SK-N-SH (cell line): Measurements from ENCODE around the gene TBC1D1. TPM values are rescaled to one million over a fixed set of nuclear protein-coding genes. Genes with fewer than 3 reads are reported as not detected.

ENCODE experiments used
- CTCF ChIA-PET: fragments of 300-600, 350-600 bp; formaldehyde crosslinking; extraction: SDS; loops from one replicate; lab custom pipeline; 2021; lab: Yijun Ruan, JAX
- POLR2A ChIA-PET: fragments of 350-600 bp; sonication (Branson Sonifier 250); formaldehyde crosslinking; extraction: SDS; loops from one replicate; lab custom pipeline; 2020; ENCODE audit warnings: antibody characterized with exemption, inconsistent platforms; lab: Yijun Ruan, JAX
- DNase-seq: peaks from one replicate; pipeline ENCODE4 v3.0.0; 2012
- H2AFZ ChIP-seq: fragments of 200-600 bp; sonication (generic); 2 replicates; pipeline ENCODE4 v1.8.1; 2016; ENCODE audit warnings: antibody characterized with exemption, mild to moderate bottlenecking, low read depth
- H3F3A ChIP-seq: fragments of 200-600 bp; sonication (generic); replicated peaks from 2 replicates; pipeline ENCODE3; 2016; ENCODE audit warnings: antibody characterized with exemption, mild to moderate bottlenecking; ENCODE audit not compliant: insufficient read depth
- H3K27ac ChIP-seq, 2 experiments: fragments of 200-500 bp in 1 of 2; fragments of 200-600 bp in 1 of 2; sonication (Bioruptor generic) in 1 of 2; sonication (generic), shearing (Covaris generic) in 1 of 2; 2 replicates each; pipeline versions ENCODE4 v1.5.1 to v1.6.1; 2014 to 2016; ENCODE audit warnings: low read depth in 2 of 2, inconsistent platforms in 1 of 2, low read length in 1 of 2, mild to moderate bottlenecking in 1 of 2, mixed read lengths in 1 of 2
- H3K27me3 ChIP-seq: fragments of 200-600 bp; sonication (generic), shearing (Covaris generic); 2 replicates; pipeline ENCODE4 v1.6.1; 2016; ENCODE audit warnings: mixed run types; ENCODE audit not compliant: insufficient read depth
- H3K36me3 ChIP-seq, 2 experiments: fragments of 200-500 bp in 1 of 2; fragments of 200-600 bp in 1 of 2; sonication (Bioruptor generic) in 1 of 2; sonication (generic) in 1 of 2; replicated peaks in 1 of 2; 2 replicates each; pipeline versions ENCODE3 to v1.5.1; 2014 to 2016; ENCODE audit warnings: low read length in 1 of 2, mild to moderate bottlenecking in 1 of 2; ENCODE audit not compliant: insufficient read depth in 2 of 2, control insufficient read depth in 1 of 2
- H3K4me1 ChIP-seq, 2 experiments: fragments of 200-500 bp in 1 of 2; fragments of 200-600 bp in 1 of 2; sonication (Bioruptor generic) in 1 of 2; sonication (generic), shearing (Covaris generic) in 1 of 2; 2 replicates each; pipeline versions ENCODE4 v1.5.1 to v1.6.1; 2014 to 2016; ENCODE audit warnings: low read depth in 1 of 2, low read length in 1 of 2, mixed run types in 1 of 2; ENCODE audit not compliant: insufficient read depth in 2 of 2, control insufficient read depth in 1 of 2
- H3K4me2 ChIP-seq: fragments of 200-600 bp; sonication (generic), shearing (Covaris generic); 2 replicates; pipeline ENCODE4 v1.6.1; 2017; ENCODE audit warnings: mixed run types
- H3K4me3 ChIP-seq, 2 experiments: fragments of 200-500 bp in 1 of 2; fragments of 200-600 bp in 1 of 2; sonication (Bioruptor generic) in 1 of 2; sonication (generic), shearing (Covaris generic) in 1 of 2; 2 replicates each; pipeline versions ENCODE4 v1.5.1 to v1.8.1; 2014 to 2016; ENCODE audit warnings: low read depth in 2 of 2, inconsistent platforms in 1 of 2, low read length in 1 of 2, mild to moderate bottlenecking in 1 of 2, mixed read lengths in 1 of 2, moderate library complexity in 1 of 2
- H3K79me2 ChIP-seq: fragments of 200-600 bp; sonication (generic); 2 replicates; pipeline ENCODE4 v1.8.1; 2017; ENCODE audit warnings: mild to moderate bottlenecking; ENCODE audit not compliant: insufficient read depth
- H3K9ac ChIP-seq: fragments of 200-600 bp; sonication (generic); 2 replicates; pipeline ENCODE4 v1.6.1; 2017; ENCODE audit warnings: mixed run types
- H3K9me2 ChIP-seq: fragments of 200-600 bp; sonication (generic); 2 replicates; pipeline ENCODE4 v1.6.1; 2017; ENCODE audit warnings: mixed run types
- H3K9me3 ChIP-seq: fragments of 200-600 bp; sonication (generic); 2 replicates; pipeline ENCODE4 v1.6.1; 2017; ENCODE audit warnings: mixed run types, mild to moderate bottlenecking, moderate library complexity
- H4K20me1 ChIP-seq: fragments of 200-600 bp; sonication (generic); 2 replicates; pipeline ENCODE4 v1.6.1; 2017; ENCODE audit warnings: mild to moderate bottlenecking, mixed run types; ENCODE audit not compliant: insufficient read depth
- ELF1 ChIP-seq: IDR thresholded peaks from 2 replicates; pipeline ENCODE4 v1.4.0; 2012
- FOSL2 ChIP-seq: IDR thresholded peaks from 2 replicates; pipeline ENCODE4 v1.4.0; 2012; ENCODE audit warnings: low read depth, mild to moderate bottlenecking, moderate library complexity, borderline replicate concordance
- FOXJ3 ChIP-seq: sonication (generic); formaldehyde crosslinking; IDR thresholded peaks from 2 replicates; pipeline ENCODE4 v1.5.1; 2020; ENCODE audit warnings: mild to moderate bottlenecking, missing genetic modification reagents
- GATA2 ChIP-seq: sonication (generic); formaldehyde crosslinking; IDR thresholded peaks from 2 replicates; pipeline ENCODE4 v1.5.0; 2020; ENCODE audit warnings: mild to moderate bottlenecking, missing genetic modification reagents
- MEF2A ChIP-seq: IDR thresholded peaks from 2 replicates; pipeline ENCODE4 v1.4.0; 2012; ENCODE audit warnings: low read depth, borderline replicate concordance
- NFIC ChIP-seq: IDR thresholded peaks from 2 replicates; pipeline ENCODE4 v1.4.0; 2012; ENCODE audit warnings: borderline replicate concordance
- NRF1 ChIP-seq: IDR thresholded peaks from 2 replicates; pipeline ENCODE4 v1.6.1; 2012; ENCODE audit warnings: low read depth, mild to moderate bottlenecking, low read length
- POLR2AphosphoS5 ChIP-seq: IDR thresholded peaks from 2 replicates; pipeline ENCODE4 v1.6.1; 2012; ENCODE audit warnings: low read depth, low read length
- RFX5 ChIP-seq: IDR thresholded peaks from 2 replicates; pipeline ENCODE4 v1.6.1; 2012; ENCODE audit warnings: mild to moderate bottlenecking, improper control_type of control experiment, low read length
- SIN3A ChIP-seq: IDR thresholded peaks from 2 replicates; pipeline ENCODE4 v1.6.1; 2012; ENCODE audit warnings: low read depth, mild to moderate bottlenecking, low read length, moderate library complexity, borderline replicate concordance
- TCF12 ChIP-seq: IDR thresholded peaks from 2 replicates; pipeline ENCODE4 v1.4.0; 2012
- TEAD4 ChIP-seq: IDR thresholded peaks from 2 replicates; pipeline ENCODE4 v1.4.0; 2012; ENCODE audit warnings: mild to moderate bottlenecking, borderline replicate concordance; ENCODE audit not compliant: insufficient read depth
- WGBS: methylation state at CpG from one replicate; pipeline ENCODE4 v1.1.6; 2017; ENCODE audit warnings: low lambda C conversion rate; 5-methylcytosine and 5-hydroxymethylcytosine counted together
- polyA plus RNA-seq, 3 experiments: library from polyadenylated mRNA; depleted of rRNA; stranded (reverse); fragments of >200 nt; gene quantifications; 2 replicates each; pipeline ENCODE4 v1.2.3, GENCODE V29; 2012
- TF ChIP-seq, protein P1 (sequence below): fragments of 150-350 bp; IDR thresholded peaks from 2 replicates; pipeline ENCODE4 v1.6.1; 2017; ENCODE audit warnings: antibody characterized with exemption, low read length, low read depth, borderline replicate concordance
- TF ChIP-seq, protein P2 (sequence below): IDR thresholded peaks from 2 replicates; pipeline ENCODE4; 2012
- TF ChIP-seq, protein P3 (sequence below): fragments of 150-350 bp; IDR thresholded peaks from 2 replicates; pipeline ENCODE4 v1.6.1; 2016; ENCODE audit warnings: mild to moderate bottlenecking, low read depth, low read length
- TF ChIP-seq, protein P4 (sequence below): IDR thresholded peaks from 2 replicates; pipeline ENCODE4 v1.6.1; 2012; ENCODE audit warnings: mild to moderate bottlenecking, low read depth, low read length, moderate library complexity
- TF ChIP-seq, protein P5 (sequence below): fragments of 200-600 bp; sonication (generic); IDR thresholded peaks from 2 replicates; pipeline ENCODE4 v1.6.1; 2017; ENCODE audit warnings: antibody characterized with exemption, mild to moderate bottlenecking, moderate library complexity

Gene TBC1D1
- polyA plus RNA-seq, 1 of the 3 experiments (the other 2 are of a cell fraction) = 29.8 TPM

DNA sequence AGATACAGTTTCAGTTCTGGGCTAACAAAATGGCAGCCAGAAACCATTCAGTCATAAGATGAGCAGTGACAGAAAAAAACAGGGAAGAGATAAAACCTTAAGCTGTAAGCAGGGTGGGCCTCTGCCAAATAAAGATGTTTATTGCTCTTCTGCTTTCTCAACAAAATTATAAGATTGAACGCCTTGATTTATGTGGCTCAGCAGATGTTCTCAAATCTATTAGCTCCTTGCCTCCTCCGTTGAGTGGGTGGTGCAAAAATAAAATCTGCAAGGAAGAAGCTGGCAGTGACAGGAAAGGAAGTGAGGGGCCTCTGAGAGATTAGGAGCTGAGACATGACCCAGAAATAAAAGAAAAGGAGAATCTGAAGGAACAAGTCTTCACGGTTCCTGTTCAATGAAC lies 275.9 kb downstream of the TBC1D1 start:
- Histone ChIP-seq H2AFZ (no peak overlapping the region), H3K27me3 (no peaks in the 10 kb centered on the region), H3F3A (peaks cover 11% of the 10 kb centered on the region), H3K9ac (no peak overlapping the region), H3K9me2 (no peaks in the 10 kb centered on the region), H3K4me1 (peaks cover 6 to 17% of the 10 kb centered on the region in 2 experiments; a peak in 3 of 4 replicates), H3K36me3 (no peaks in the 10 kb centered on the region), H3K79me2 (no peaks in the 10 kb centered on the region), H3K4me2 (no peak overlapping the region), H3K9me3 (no peaks in the 10 kb centered on the region), H3K27ac (no peak overlapping the region), H4K20me1 (no peaks in the 10 kb centered on the region), H3K4me3 (no peak overlapping the region)
- no peak for DNase-seq
- WGBS = 85% methylated on average over 3 of the region's 3 CpGs
- POLR2A ChIA-PET = no interaction called here
- TF ChIP-seq TCF12 (no peak), SIN3A (no peak)
- TF ChIP-seq, protein P1, sequence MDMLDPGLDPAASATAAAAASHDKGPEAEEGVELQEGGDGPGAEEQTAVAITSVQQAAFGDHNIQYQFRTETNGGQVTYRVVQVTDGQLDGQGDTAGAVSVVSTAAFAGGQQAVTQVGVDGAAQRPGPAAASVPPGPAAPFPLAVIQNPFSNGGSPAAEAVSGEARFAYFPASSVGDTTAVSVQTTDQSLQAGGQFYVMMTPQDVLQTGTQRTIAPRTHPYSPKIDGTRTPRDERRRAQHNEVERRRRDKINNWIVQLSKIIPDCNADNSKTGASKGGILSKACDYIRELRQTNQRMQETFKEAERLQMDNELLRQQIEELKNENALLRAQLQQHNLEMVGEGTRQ = no peak
- CTCF ChIA-PET = interaction anchor here (1.0 to 1.2 kb wide), 2 partner anchors 13 to 615 kb away, joined by 3 to 6 read pairs; partner anchors contain the start of gene TLR10

DNA sequence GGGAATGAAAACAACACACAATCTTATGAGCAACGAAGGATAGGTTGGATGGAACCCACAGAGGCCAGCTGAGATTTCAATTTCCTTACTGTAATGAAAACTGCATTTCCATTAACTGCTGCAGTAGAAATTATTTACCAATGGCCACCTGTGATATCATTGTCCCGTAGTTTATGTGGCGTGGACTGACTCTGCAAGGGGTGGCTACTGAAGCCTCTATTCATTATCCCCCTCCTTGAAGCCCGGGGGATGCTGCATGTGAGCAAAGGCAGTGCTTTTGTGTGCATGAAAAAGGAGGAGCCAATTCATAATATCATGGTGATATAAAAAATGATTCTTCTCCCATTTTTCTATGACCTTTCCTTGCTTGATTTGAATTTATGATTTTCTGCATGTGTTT lies 277.1 kb downstream of the TBC1D1 start:
- H3K27ac ChIP-seq = no peak overlapping the region
- CTCF ChIA-PET = interaction anchor here (2.5 kb wide), 1 partner anchor 11 kb away, joined by 15 read pairs; no protein-coding TSS in a partner anchor
- H3K9me3 ChIP-seq = no peaks in the 10 kb centered on the region
- no peaks in the 10 kb centered on the region for H3K36me3 ChIP-seq
- H3K79me2 ChIP-seq = no peaks in the 10 kb centered on the region
- no peak overlapping the region for H3K4me3 ChIP-seq
- H3F3A ChIP-seq = peaks cover 4% of the 10 kb centered on the region
- H3K27me3 ChIP-seq = no peaks in the 10 kb centered on the region
- WGBS = 61% methylated on average over 4 of the region's 4 CpGs
- no peak overlapping the region for H3K9ac ChIP-seq
- no peak overlapping the region for H2AFZ ChIP-seq
- no peaks in the 10 kb centered on the region for H3K9me2 ChIP-seq
- no peak for DNase-seq
- H3K4me1 ChIP-seq = peaks cover 0 to 5% of the 10 kb centered on the region in 2 experiments; a peak in 2 of 4 replicates
- no peaks in the 10 kb centered on the region for H4K20me1 ChIP-seq
- no peak overlapping the region for H3K4me2 ChIP-seq
- POLR2A ChIA-PET = no interaction called here
- TF ChIP-seq FOSL2 (no peak), GATA2 (no peak), MEF2A (no peak), ELF1 (no peak), RFX5 (no peak), POLR2AphosphoS5 (no peak), NRF1 (no peak), NFIC (no peak), FOXJ3 (no peak), TEAD4 (no peak)
- TF ChIP-seq, protein P2, sequence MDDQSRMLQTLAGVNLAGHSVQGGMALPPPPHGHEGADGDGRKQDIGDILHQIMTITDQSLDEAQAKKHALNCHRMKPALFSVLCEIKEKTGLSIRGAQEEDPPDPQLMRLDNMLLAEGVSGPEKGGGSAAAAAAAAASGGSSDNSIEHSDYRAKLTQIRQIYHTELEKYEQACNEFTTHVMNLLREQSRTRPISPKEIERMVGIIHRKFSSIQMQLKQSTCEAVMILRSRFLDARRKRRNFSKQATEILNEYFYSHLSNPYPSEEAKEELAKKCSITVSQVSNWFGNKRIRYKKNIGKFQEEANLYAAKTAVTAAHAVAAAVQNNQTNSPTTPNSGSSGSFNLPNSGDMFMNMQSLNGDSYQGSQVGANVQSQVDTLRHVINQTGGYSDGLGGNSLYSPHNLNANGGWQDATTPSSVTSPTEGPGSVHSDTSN = no peak
- TF ChIP-seq, protein P3, sequence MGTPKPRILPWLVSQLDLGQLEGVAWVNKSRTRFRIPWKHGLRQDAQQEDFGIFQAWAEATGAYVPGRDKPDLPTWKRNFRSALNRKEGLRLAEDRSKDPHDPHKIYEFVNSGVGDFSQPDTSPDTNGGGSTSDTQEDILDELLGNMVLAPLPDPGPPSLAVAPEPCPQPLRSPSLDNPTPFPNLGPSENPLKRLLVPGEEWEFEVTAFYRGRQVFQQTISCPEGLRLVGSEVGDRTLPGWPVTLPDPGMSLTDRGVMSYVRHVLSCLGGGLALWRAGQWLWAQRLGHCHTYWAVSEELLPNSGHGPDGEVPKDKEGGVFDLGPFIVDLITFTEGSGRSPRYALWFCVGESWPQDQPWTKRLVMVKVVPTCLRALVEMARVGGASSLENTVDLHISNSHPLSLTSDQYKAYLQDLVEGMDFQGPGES = no peak
- TF ChIP-seq, protein P4, sequence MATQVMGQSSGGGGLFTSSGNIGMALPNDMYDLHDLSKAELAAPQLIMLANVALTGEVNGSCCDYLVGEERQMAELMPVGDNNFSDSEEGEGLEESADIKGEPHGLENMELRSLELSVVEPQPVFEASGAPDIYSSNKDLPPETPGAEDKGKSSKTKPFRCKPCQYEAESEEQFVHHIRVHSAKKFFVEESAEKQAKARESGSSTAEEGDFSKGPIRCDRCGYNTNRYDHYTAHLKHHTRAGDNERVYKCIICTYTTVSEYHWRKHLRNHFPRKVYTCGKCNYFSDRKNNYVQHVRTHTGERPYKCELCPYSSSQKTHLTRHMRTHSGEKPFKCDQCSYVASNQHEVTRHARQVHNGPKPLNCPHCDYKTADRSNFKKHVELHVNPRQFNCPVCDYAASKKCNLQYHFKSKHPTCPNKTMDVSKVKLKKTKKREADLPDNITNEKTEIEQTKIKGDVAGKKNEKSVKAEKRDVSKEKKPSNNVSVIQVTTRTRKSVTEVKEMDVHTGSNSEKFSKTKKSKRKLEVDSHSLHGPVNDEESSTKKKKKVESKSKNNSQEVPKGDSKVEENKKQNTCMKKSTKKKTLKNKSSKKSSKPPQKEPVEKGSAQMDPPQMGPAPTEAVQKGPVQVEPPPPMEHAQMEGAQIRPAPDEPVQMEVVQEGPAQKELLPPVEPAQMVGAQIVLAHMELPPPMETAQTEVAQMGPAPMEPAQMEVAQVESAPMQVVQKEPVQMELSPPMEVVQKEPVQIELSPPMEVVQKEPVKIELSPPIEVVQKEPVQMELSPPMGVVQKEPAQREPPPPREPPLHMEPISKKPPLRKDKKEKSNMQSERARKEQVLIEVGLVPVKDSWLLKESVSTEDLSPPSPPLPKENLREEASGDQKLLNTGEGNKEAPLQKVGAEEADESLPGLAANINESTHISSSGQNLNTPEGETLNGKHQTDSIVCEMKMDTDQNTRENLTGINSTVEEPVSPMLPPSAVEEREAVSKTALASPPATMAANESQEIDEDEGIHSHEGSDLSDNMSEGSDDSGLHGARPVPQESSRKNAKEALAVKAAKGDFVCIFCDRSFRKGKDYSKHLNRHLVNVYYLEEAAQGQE = no peak
- TF ChIP-seq, protein P5, sequence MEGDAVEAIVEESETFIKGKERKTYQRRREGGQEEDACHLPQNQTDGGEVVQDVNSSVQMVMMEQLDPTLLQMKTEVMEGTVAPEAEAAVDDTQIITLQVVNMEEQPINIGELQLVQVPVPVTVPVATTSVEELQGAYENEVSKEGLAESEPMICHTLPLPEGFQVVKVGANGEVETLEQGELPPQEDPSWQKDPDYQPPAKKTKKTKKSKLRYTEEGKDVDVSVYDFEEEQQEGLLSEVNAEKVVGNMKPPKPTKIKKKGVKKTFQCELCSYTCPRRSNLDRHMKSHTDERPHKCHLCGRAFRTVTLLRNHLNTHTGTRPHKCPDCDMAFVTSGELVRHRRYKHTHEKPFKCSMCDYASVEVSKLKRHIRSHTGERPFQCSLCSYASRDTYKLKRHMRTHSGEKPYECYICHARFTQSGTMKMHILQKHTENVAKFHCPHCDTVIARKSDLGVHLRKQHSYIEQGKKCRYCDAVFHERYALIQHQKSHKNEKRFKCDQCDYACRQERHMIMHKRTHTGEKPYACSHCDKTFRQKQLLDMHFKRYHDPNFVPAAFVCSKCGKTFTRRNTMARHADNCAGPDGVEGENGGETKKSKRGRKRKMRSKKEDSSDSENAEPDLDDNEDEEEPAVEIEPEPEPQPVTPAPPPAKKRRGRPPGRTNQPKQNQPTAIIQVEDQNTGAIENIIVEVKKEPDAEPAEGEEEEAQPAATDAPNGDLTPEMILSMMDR = no peak
